ENCODE measurements around the gene POFUT2.

POFUT2 gene

GRCh38 chr21:45287438-45288391 is at the start of gene POFUT2:
Gene POFUT2 (minus strand): TSS chr21:45287895. CDS start chr21:45287871, 24 bp downstream.
- H3K4me3 ChIP-seq (ENCODE audit: low read depth, low read length) = peak within 1 kb of the TSS; percentile 75
- no peak for TF ChIP-seq CTCF (IDR thresholded peaks at IDR 0.05; ENCODE audit: low read depth, low read length)

- no peak overlapping the region for H3K4me3 ChIP-seq (ENCODE audit: low read depth, low read length)
- no peak for TF ChIP-seq CTCF (IDR thresholded peaks at IDR 0.05; ENCODE audit: low read depth, low read length)
Observed at GRCh38 chr21:45336870-45337269, 49.2 kb upstream of the POFUT2 start.

- H3K4me3 ChIP-seq (ENCODE audit: low read depth, low read length) = no peak overlapping the region
- TF ChIP-seq CTCF (IDR thresholded peaks at IDR 0.05; ENCODE audit: low read depth, low read length) = no peak
Observed at GRCh38 chr21:45336535-45336810, 48.8 kb upstream of the POFUT2 start.

- no peak overlapping the region for H3K4me3 ChIP-seq (ENCODE audit: low read depth, low read length)
- no peak for TF ChIP-seq CTCF (IDR thresholded peaks at IDR 0.05; ENCODE audit: low read depth, low read length)
Observed at GRCh38 chr21:45335761-45336534, 48.3 kb upstream of the POFUT2 start.

- TF ChIP-seq CTCF (IDR thresholded peaks at IDR 0.05; ENCODE audit: low read depth, low read length) = no peak
- H3K4me3 ChIP-seq (ENCODE audit: low read depth, low read length) = no peak overlapping the region
Observed at GRCh38 chr21:45335151-45335760, 47.6 kb upstream of the POFUT2 start.

- TF ChIP-seq CTCF (IDR thresholded peaks at IDR 0.05; ENCODE audit: low read depth, low read length) = no peak
- no peak overlapping the region for H3K4me3 ChIP-seq (ENCODE audit: low read depth, low read length)
Observed at GRCh38 chr21:45334591-45335081, 46.9 kb upstream of the POFUT2 start.
